Measurements from ENCODE around the gene IGF2BP2.
"Not testable (repeated sequence)": the region's sequence is repeated elsewhere in the genome, so short reads cannot be mapped to it uniquely, and the experiment has no call there.

The IGF2BP2 gene

DNA sequence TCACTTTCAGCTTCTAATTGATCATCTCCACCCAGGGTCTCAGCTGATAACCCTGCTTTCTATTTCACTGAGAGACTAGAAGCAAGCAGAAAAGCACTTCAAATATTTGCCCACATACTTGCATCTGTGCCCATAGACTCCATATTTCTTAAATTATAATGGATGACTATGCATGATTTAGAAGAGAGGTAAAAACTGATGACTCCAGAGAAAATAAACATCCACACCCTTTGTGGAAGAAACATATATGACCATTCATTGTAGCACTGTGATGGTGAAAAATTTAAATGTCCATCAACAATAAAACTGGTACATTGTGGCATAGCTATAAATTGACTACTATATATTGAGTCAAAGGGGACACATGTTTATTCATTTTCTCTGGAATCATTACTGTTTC, 7.1 kb upstream of the IGF2BP2 start:
- no peak for DNase-seq

- no peak for DNase-seq
Observed at GRCh38 chr3:185831195-185831594, 6.4 kb upstream of the IGF2BP2 start.

DNA sequence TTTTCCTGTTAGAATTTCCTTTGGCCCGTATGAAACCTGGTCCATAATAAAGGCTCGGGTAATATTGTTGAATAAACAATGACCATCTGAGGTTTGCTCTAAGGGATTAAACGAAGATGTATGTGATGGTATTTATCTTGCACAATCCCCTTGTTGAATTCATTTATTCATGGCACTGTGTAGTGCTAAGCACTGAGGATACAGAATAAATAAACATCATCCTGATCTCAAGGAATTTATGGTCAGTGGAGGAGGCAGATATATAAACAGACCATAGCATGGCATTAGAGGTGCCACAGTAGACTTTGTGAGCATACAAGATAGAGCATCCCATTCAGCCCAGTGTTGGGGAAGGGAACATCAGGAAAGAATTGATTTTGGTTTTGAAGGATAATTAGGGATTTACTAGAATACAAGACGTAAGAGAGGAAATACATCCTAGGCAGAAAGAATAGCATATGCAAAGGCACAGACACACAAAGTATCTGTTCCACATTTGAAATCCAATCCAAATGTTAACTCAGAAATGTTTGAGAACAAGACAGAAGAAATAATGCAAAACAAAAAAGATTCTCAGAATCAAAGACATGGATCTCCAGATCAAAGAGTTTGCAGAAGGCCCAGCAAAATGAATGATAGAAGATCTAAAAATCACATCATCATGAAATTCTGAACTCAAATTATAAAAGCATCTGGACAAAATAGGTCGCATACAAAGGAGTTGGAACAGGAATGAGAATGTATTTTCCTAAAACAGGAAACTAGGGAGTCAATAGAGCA, 5.4 kb upstream of the IGF2BP2 start:
- no peak for DNase-seq

GRCh38 chr3:185828755-185829154, 3.9 kb upstream of the IGF2BP2 start:
- no peak for DNase-seq

GRCh38 chr3:185827595-185828344, 2.9 kb upstream of the IGF2BP2 start:
- DNase-seq, result no peak

- DNase-seq, result peak; percentile 18
Observed at GRCh38 chr3:185825639-185826481, 1.0 kb upstream of the IGF2BP2 start.

GRCh38 chr3:185824051-185825005, 514 bp downstream of the IGF2BP2 start:
- DNase-seq, result peak; percentile 20

DNA sequence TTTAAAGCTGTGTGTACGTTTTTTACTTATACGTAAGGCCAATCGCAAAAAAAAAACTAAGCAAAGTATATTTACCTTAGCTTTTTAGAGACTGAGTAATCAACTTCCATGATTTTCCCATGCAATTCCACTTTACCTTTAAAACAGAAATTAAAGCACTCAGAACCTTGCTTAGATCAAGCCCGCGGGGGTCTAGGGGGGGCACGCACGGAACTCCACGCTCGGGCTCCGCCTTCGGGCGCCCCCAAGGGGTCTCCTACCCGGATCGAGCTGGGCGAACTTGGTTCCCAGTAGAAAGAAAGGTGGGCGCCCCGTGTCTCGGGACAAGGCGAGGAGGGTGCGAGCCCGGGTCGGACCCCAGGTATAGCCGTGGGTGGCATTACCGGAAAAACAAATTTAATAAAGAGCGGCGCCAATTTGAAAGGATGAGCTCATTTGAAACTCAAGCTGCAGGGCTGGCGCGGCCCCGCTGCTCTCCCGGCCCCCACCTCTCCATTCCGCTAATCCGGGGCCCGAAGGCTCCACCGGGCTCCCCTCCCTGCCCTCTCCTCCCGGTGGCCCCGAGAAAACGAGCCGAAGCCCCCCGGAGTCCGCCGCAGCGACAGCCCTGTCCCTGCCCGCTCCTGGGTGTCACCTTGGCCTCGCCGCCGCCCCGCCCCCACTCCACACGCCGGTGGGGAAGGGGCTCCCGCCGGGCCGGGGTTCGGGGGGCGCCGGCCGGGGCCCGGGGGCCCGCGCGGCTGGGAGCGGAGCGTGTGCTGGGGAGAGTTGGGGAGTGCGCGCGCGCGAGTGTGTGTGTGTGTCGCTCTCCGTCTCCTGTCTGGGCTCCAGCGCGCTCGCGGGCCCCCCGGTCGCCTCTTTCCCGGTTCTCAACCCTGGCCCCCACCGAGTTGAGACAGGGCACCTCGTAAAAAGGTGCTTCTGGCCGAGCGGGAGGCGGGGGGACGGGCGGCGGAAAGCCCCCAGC, 1.5 kb downstream of the IGF2BP2 start:
- peak; percentile 33 for DNase-seq

DNA sequence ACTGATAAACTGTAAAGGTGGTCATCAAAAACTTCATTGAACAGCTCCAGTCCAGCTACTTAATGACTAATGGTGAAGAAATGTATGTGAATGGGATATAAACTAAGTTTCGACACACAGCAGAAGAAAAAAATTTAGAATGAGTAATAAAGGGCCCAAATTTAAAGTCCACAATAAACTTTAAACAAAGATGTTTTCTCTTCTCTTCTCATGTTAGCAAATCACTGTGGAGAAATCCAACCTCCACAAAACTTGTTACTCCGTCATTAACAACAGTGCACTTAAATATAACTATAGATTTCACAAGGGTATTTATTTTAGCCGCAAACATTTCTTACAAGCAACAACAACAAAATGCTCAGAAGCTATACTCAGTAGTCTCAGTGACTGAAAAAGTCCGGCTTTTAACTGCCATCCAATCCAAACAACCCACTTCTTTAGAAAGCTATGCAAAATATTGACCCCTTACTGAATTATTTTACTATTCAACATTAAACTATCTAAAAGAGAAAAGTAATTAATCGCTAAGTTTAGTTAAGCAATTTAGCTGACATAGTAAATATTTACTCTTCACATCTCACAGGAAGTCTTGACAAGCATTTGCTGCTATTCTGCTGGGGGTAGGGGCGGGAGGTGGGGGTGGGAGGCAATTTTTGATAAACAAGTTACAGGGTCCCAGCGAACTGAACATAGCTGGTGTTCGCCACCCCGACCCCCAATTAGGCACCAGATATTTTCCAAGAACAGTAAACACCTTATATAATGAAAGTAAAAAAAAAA, 2.4 kb downstream of the IGF2BP2 start:
- no peak for DNase-seq

GRCh38 chr3:185820973-185821758, 3.7 kb downstream of the IGF2BP2 start:
- no peak for DNase-seq

- DNase-seq, result no peak
Observed at GRCh38 chr3:185818267-185818875, 6.5 kb downstream of the IGF2BP2 start.

DNA sequence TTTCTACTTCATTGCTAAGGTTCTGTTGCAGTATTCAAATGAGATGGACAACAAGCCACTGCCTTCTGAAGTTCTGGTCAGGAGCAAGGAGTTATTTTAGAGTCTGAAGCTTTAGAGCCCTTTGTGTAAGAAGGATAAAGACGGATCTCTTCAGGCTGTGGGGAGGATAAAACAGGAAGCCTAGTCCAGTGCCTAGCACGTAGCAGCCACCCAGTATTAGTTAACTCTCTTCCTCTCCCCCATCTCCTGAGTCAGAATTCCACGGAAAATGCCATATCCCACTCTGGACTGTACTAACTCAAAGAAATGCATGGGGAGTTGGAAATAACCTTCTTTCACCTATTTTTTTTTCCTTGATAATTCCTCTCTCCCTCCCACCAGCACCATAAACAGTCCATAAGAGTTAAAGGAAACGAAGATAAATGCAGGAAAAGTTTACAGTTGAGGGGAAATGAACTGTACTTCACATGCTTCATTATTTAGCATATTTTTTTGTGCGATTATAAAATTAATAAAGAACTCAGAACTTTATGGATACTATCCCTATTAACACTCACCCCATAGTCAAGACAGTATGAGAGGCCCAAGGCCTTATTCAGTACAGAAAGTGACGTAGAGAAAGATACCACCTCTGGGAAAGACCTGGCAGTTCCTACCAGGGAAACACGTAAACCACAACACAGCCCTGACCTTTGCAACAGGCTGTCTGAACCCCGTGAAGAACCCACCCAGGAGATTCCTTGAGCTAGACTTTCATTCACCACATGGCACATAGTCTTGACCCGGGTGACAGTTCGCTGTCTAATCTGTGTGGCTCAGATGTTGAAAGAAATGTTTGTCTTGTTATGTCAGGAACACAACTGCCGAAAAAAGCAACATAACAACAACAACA, 9.2 kb downstream of the IGF2BP2 start:
- DNase-seq, result no peak

- no peak for DNase-seq
Observed at GRCh38 chr3:185813691-185814215, 11.1 kb downstream of the IGF2BP2 start.

DNA sequence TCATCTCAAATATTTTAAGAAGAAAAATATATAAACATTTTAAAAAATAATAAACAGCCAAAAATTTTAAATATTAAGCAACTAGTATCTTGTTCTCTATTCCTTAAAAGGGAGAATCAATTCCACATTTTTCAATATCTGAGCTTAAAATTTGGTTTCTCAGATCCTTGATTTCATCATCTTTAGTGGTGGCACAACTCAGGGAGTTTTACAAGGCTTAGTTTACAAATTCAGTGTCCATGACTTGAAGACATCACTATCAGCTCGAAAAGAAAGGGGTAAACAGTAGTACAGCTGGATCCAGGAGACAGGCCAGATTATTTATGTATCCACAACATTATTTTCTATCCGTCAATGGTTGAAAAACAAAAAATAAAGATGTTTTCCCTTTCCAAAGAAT, 11.6 kb downstream of the IGF2BP2 start:
- no peak for DNase-seq

- DNase-seq, result no peak
Observed at GRCh38 chr3:185807445-185808068, 17.3 kb downstream of the IGF2BP2 start.

- not testable (repeated sequence) for DNase-seq
Observed at GRCh38 chr3:185798831-185799110, 26.1 kb downstream of the IGF2BP2 start.
